Epithelial cell of proximal tubule (primary cell): ENCODE data around the gene UCP2. TPM values are rescaled to one million over a fixed set of nuclear protein-coding genes. Genes with fewer than 3 reads are reported as not detected.

Experiments used
- DNase-seq: peaks from one replicate; pipeline ENCODE4 v3.0.0-alpha.2; 2011; ENCODE audit warnings: low read depth
- H3K4me3 ChIP-seq: 2 replicates; pipeline ENCODE4 v1.5.1; 2011; ENCODE audit warnings: low read depth, mild to moderate bottlenecking, low read length
- total RNA-seq: library from RNA; depleted of rRNA; stranded (reverse); fragments of >200 nt; gene quantifications from 2 replicates; pipeline ENCODE4 v1.2.3, GENCODE V29; 2015
- TF ChIP-seq, protein P1 (sequence below): conservative IDR thresholded peaks from 2 replicates; pipeline ENCODE4 v1.5.1; 2012; ENCODE audit warnings: low read depth, mild to moderate bottlenecking, low read length

The UCP2 gene
- total RNA-seq, 1 donor from 2014 or later, result 86.2 TPM

DNA sequence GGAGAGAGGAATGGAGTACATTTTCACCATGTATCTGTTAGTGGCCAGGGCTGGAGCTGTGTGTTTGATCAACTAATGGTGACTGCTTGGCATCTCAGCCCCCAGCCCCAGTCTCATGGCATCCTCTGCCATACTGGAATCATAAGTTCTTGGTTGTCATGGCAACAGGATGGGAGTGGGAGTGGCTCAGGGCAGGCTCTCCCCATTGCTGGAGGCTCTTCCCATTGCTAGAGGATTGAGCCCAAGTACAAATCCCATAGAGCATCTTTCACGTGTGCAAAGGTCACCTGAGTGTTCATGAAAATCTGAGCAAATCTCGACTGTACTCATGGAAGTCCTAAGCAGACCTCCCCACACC is 16.9 kb downstream of the UCP2 start:
- no peak overlapping the region for H3K4me3 ChIP-seq

DNA sequence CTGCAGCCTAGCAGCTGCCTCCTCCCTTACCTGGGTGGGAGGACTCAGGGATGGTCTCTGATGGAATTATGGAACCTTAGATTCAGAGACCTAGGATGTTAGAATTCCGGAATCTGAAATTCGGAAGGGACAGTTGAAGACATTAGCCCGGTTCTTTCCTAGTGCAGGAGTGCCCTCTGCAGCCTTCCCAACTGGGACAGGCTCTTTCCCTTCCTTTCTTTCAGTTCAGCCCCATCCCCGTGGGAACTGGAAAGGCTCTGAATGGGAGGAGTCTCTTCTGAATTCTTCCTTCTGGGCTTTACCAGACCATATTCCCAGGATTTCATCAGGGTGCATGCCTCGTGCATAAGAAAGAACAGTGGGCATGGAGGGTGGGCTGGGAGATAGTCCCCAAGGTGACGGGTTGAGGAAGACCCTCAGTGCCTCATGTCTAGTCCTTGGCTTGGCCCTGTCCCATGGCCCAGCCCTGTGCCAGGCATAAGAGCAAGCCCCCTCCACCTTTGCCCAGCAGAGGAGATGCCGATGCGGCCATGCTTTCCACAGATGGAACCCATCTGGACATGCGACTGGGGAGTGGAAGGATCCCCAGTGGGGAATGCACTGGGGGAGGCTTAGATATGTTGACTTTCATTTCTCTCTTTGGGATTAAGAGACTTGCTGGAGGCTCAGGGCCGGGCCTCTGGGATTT is 17.4 kb downstream of the UCP2 start:
- TF ChIP-seq, protein P1, sequence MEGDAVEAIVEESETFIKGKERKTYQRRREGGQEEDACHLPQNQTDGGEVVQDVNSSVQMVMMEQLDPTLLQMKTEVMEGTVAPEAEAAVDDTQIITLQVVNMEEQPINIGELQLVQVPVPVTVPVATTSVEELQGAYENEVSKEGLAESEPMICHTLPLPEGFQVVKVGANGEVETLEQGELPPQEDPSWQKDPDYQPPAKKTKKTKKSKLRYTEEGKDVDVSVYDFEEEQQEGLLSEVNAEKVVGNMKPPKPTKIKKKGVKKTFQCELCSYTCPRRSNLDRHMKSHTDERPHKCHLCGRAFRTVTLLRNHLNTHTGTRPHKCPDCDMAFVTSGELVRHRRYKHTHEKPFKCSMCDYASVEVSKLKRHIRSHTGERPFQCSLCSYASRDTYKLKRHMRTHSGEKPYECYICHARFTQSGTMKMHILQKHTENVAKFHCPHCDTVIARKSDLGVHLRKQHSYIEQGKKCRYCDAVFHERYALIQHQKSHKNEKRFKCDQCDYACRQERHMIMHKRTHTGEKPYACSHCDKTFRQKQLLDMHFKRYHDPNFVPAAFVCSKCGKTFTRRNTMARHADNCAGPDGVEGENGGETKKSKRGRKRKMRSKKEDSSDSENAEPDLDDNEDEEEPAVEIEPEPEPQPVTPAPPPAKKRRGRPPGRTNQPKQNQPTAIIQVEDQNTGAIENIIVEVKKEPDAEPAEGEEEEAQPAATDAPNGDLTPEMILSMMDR, result no peak
- H3K4me3 ChIP-seq, result no peak overlapping the region
- DNase-seq, result no peak

More for the DNA sequence above, 16.9 kb downstream of the UCP2 start:
- DNase-seq, result no peak
- TF ChIP-seq, protein P1, result no peak

DNA sequence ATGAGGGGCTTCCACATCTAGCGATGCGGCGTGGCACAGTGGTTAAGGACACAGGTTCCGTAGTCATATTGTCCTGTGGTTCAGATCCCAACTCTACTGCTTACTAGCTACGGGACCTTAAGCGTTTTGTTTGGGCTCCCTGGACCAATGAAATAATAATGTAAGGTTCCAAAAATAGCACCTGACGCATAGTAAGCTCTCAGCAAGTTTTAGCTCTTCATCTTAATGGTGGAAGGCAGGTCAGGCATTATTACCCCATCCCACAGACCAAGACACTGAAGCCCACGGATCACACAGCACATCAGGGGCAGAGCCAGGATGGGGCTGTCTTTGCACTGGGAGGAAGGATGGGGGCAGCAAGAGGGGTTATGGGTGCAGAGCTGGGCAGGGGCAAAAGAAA is 18.8 kb downstream of the UCP2 start:
- no peak for DNase-seq
- TF ChIP-seq, protein P1, result no peak
- H3K4me3 ChIP-seq, result no peak overlapping the region

DNA sequence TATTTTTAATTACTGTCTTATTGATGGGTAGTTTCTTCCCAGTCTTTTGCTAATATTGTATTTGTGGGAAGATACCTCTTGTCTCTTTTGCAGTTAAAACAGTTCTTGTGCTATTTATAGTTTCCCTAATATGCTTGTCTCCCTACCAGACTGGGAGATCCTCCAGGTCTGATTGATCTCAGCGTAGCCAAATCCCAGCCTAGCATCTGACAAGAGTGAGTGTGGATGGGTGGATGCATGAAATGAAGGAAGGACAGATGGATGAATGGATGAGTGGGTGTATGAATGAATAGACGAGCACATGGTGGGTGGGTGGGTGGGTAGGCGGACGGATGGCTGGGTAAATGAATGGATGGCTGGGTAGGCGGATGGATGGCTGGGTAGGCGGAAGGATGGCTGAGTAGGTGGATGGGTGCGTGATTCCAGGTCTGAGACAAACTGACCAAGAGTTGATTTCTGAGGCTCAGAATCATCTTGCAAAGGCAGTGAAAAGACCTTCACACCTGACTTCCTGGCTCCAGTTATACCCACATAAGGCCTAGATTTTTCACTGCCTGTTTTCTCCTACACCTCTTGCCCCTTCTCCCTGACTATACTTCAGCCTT is 20.4 kb downstream of the UCP2 start:
- TF ChIP-seq, protein P1, result no peak
- no peak overlapping the region for H3K4me3 ChIP-seq
- DNase-seq, result no peak

DNA sequence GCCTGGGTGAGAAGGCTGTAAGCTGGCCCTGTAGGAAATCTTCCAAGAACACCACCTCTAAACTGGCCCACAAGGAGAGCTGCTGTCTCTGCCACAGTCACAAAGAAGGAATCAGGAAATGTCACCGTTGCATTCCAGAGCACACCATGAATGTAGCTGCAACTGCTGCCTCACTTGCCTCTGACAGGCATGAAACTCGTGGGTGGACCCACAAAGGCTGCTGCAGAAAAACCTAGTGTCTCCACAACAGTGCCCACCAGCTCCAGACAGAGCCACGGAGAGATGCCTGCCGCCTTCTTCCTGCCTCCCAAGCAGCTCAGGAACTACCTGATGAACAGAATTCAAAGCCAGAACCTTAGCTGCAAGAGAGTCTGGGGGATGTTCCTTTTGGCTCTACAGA is 21.3 kb downstream of the UCP2 start:
- TF ChIP-seq, protein P1, result no peak
- DNase-seq, result no peak

DNA sequence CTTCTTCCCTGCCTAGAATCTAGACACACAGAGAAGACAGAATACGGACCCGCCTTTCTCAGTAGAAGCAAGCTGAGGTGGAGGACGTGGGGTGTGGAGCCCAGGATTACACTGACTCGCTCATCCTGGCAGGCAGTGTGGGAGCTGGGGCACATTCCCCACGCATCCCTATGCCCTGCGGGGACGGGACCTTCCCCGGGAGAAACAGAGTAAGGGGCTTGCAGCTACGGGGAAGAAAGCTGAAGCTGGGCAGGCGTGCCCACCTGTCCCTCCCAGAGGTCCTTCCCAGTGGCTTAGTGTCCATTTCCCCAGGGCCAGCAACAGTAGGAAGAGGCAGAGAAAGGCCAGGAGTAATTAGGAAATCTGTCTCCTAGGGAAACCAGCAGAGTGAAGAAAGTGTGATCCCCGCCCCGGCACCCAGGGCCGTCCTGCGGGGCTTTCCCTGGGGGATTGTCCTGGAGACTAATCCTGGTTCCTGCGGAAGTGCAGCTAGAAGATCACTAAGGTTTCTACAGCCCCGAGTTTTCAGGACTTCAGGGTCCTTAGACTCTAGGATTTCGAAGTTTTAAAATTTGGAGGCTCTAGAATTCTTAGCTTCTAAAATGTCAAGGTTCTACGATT is 24.0 kb downstream of the UCP2 start:
- TF ChIP-seq, protein P1, result no peak
- DNase-seq, result no peak
- no peak overlapping the region for H3K4me3 ChIP-seq

More for the DNA sequence above, 21.3 kb downstream of the UCP2 start:
- H3K4me3 ChIP-seq, result no peak overlapping the region
